ENCODE results near the gene HNRNPC. TPM values are rescaled to one million over a fixed set of nuclear protein-coding genes. Genes with fewer than 3 reads are reported as not detected.

Gene HNRNPC
- total and polyA plus RNA-seq, 9 of the 15 experiments (the other 6 are each of a cell fraction or from before 2014, with no cell fraction given): 679 to 1,557 (median 1,191) TPM

- TF ChIP-seq ZNF277 (CRISPR knock-in tag; IDR thresholded peaks at IDR 0.05; ENCODE audit: borderline replicate concordance) (no peak), YY1 (IDR thresholded peaks at IDR 0.05; ENCODE audit: borderline replicate concordance in 1 of 3, control insufficient read depth in 1 of 3, extremely low read depth in 1 of 3, insufficient read depth in 3 of 3, insufficient read length in 1 of 3, insufficient replicate concordance in 2 of 3, low read depth in 1 of 3, low read length in 2 of 3) (peak; percentile 63 to 93 (median 90)), SMAD4 (CRISPR knock-in tag; conservative IDR thresholded peaks at IDR 0.05) (peak; percentile 58; the same call in 1 of the 2 replicates), CBX1 (IDR thresholded peaks at IDR 0.05; ENCODE audit: low read depth) (no peak), SIRT6 (IDR thresholded peaks at IDR 0.05; ENCODE audit: low read depth, low read length) (no peak), ZSCAN29 (IDR thresholded peaks at IDR 0.05) (no peak), USF1 (CRISPR knock-in tag; IDR thresholded peaks at IDR 0.05) (no peak), SMARCB1 (IDR thresholded peaks at IDR 0.05; ENCODE audit: insufficient read length, low read depth) (no peak), CREM (IDR thresholded peaks at IDR 0.05; ENCODE audit: low read depth) (peak; percentile 22), ZNF384 (IDR thresholded peaks at IDR 0.05; ENCODE audit: low read depth, low read length) (peak; percentile 53), MNT (conservative IDR thresholded peaks at IDR 0.05) (peak; percentile 53 to 77; a peak in 2 of 4 replicates), NBN (IDR thresholded peaks at IDR 0.05; ENCODE audit: low read depth) (no peak), ZBTB40 (IDR thresholded peaks at IDR 0.05) (peak; percentile 92), ZBTB40 (CRISPR knock-in tag; IDR thresholded peaks at IDR 0.05) (no peak)
Measured at GRCh38 chr14:21269252-21270046, at the start of gene HNRNPC (continued).
